Measurements from ENCODE around the gene UBE2D1.

The UBE2D1 gene

GRCh38 chr10:58393317-58393716, 58.5 kb downstream of the UBE2D1 start:
- TF ChIP-seq CTCF (IDR thresholded peaks at IDR 0.05): no peak
- DNase-seq: no peak
- Histone ChIP-seq H3K9me3 (no peaks in the 10 kb centered on the region), H3K27ac (no peak overlapping the region), H3K4me3 (no peak overlapping the region), H3K27me3 (no peaks in the 10 kb centered on the region), H3K36me3 (peaks cover 48 to 81% (median 74%) of the 10 kb centered on the region in 3 donors), H3K4me1 (no peaks in the 10 kb centered on the region)
- intact Hi-C loops (cut with DNase I; ENCODE audit: low total_unique reads): no loop called here

GRCh38 chr10:58394471-58394870, 59.7 kb downstream of the UBE2D1 start:
- Histone ChIP-seq H3K27me3 (no peaks in the 10 kb centered on the region), H3K9me3 (no peaks in the 10 kb centered on the region), H3K4me1 (no peaks in the 10 kb centered on the region), H3K27ac (no peak overlapping the region), H3K4me3 (no peak overlapping the region), H3K36me3 (peaks cover 38 to 72% (median 64%) of the 10 kb centered on the region in 3 donors)
- no peak for TF ChIP-seq CTCF (IDR thresholded peaks at IDR 0.05)
- intact Hi-C loops (cut with DNase I; ENCODE audit: low total_unique reads): no loop called here
- DNase-seq: no peak

- DNase-seq: no peak
- Histone ChIP-seq H3K4me1 (no peaks in the 10 kb centered on the region), H3K9me3 (no peaks in the 10 kb centered on the region), H3K36me3 (peaks cover 24 to 59% (median 53%) of the 10 kb centered on the region in 3 donors), H3K4me3 (no peak overlapping the region), H3K27me3 (no peaks in the 10 kb centered on the region), H3K27ac (no peak overlapping the region)
- intact Hi-C loops (cut with DNase I; ENCODE audit: low total_unique reads): no loop called here
- no peak for TF ChIP-seq CTCF (IDR thresholded peaks at IDR 0.05)
Measured at GRCh38 chr10:58396057-58396456, 61.3 kb downstream of the UBE2D1 start.

GRCh38 chr10:58397830-58398229, 63.0 kb downstream of the UBE2D1 start:
- TF ChIP-seq CTCF (IDR thresholded peaks at IDR 0.05): no peak
- Histone ChIP-seq H3K9me3 (no peaks in the 10 kb centered on the region), H3K4me1 (no peaks in the 10 kb centered on the region), H3K36me3 (peaks cover 24 to 50% (median 50%) of the 10 kb centered on the region in 3 donors), H3K27me3 (no peaks in the 10 kb centered on the region), H3K27ac (no peak overlapping the region), H3K4me3 (no peak overlapping the region)
- intact Hi-C loops (cut with DNase I; ENCODE audit: low total_unique reads): no loop called here
- no peak for DNase-seq

GRCh38 chr10:58399410-58399809, 64.6 kb downstream of the UBE2D1 start:
- Histone ChIP-seq H3K4me1 (no peaks in the 10 kb centered on the region), H3K9me3 (no peaks in the 10 kb centered on the region), H3K27ac (no peak overlapping the region), H3K36me3 (peaks cover 22 to 34% (median 34%) of the 10 kb centered on the region in 3 donors), H3K27me3 (no peaks in the 10 kb centered on the region), H3K4me3 (no peak overlapping the region)
- no peak for DNase-seq
- TF ChIP-seq CTCF (IDR thresholded peaks at IDR 0.05): no peak
- intact Hi-C loops (cut with DNase I; ENCODE audit: low total_unique reads): no loop called here

GRCh38 chr10:58400609-58401008, 65.8 kb downstream of the UBE2D1 start:
- peaks cover 10 to 22% (median 22%) of the 10 kb centered on the region in 3 donors for H3K36me3 ChIP-seq
- no peak overlapping the region for H3K27ac ChIP-seq
- H3K27me3 ChIP-seq: no peaks in the 10 kb centered on the region
- no peaks in the 10 kb centered on the region for H3K9me3 ChIP-seq
- no peak for DNase-seq
- no peaks in the 10 kb centered on the region for H3K4me1 ChIP-seq
- intact Hi-C loops (cut with DNase I; ENCODE audit: low total_unique reads): no loop called here
- no peak overlapping the region for H3K4me3 ChIP-seq
- no peak for TF ChIP-seq CTCF (IDR thresholded peaks at IDR 0.05)

All from tibial artery (tissue), 4 donors.